HG03442 (cell line): ENCODE measurements around the gene SLC13A3.

Experiments used
- ATAC-seq: cut with Tn5 transposase; IDR thresholded peaks from one replicate; pipeline ENCODE4 v1.9.1; 2021; ENCODE audit warnings: mild to moderate bottlenecking, moderate library complexity; ENCODE audit not compliant: unreplicated experiment

SLC13A3 gene

GRCh38 chr20:46638134-46638897 lies 12.9 kb downstream of the SLC13A3 start:
- ATAC-seq, result no peak

GRCh38 chr20:46637427-46638133 lies 13.7 kb downstream of the SLC13A3 start:
- no peak for ATAC-seq

GRCh38 chr20:46637020-46637419 lies 14.2 kb downstream of the SLC13A3 start:
- ATAC-seq, result no peak

GRCh38 chr20:46636514-46636913 lies 14.7 kb downstream of the SLC13A3 start:
- no peak for ATAC-seq

GRCh38 chr20:46635514-46636136 lies 15.6 kb downstream of the SLC13A3 start:
- ATAC-seq, result no peak

GRCh38 chr20:46634528-46634927 lies 16.7 kb downstream of the SLC13A3 start:
- ATAC-seq, result no peak

GRCh38 chr20:46631874-46632446 lies 19.3 kb downstream of the SLC13A3 start:
- ATAC-seq, result no peak

GRCh38 chr20:46631212-46631869 lies 19.9 kb downstream of the SLC13A3 start:
- ATAC-seq, result no peak

GRCh38 chr20:46630306-46630705 lies 21.0 kb downstream of the SLC13A3 start:
- no peak for ATAC-seq

- ATAC-seq, result no peak
Measured at GRCh38 chr20:46629341-46629740, 21.9 kb downstream of the SLC13A3 start.

- no peak for ATAC-seq
Measured at GRCh38 chr20:46627234-46627633, 24.0 kb downstream of the SLC13A3 start.

- no peak for ATAC-seq
Measured at GRCh38 chr20:46626758-46627157, 24.5 kb downstream of the SLC13A3 start.

GRCh38 chr20:46625875-46626373 lies 25.3 kb downstream of the SLC13A3 start:
- no peak for ATAC-seq

GRCh38 chr20:46624946-46625345 lies 26.3 kb downstream of the SLC13A3 start:
- no peak for ATAC-seq

GRCh38 chr20:46622165-46622564 lies 29.1 kb downstream of the SLC13A3 start:
- ATAC-seq, result no peak

GRCh38 chr20:46621492-46621891 lies 29.8 kb downstream of the SLC13A3 start:
- ATAC-seq, result no peak

- no peak for ATAC-seq
Measured at GRCh38 chr20:46619445-46619844, 31.8 kb downstream of the SLC13A3 start.

GRCh38 chr20:46618316-46619100 lies 32.8 kb downstream of the SLC13A3 start:
- ATAC-seq, result no peak

GRCh38 chr20:46614503-46614902 lies 36.8 kb downstream of the SLC13A3 start:
- ATAC-seq, result no peak

- ATAC-seq, result no peak
Measured at GRCh38 chr20:46610145-46610544, 41.1 kb downstream of the SLC13A3 start.
